Smooth muscle cell (in vitro differentiated cells): ENCODE results near the gene RIC8B. TPM values are rescaled to one million over a fixed set of nuclear protein-coding genes. Genes with fewer than 3 reads are reported as not detected.

Experiments used
- DNase-seq: peaks from one replicate; lab custom pipeline; 2025; ENCODE audit not compliant: unreplicated experiment; lab: John Stamatoyannopoulos, UW
- H2AFZ ChIP-seq: fragments of 200-600 bp; sonication (generic); 2 replicates; pipeline ENCODE4 v1.6.0; 2016; ENCODE audit warnings: antibody characterized with exemption, low read depth, mild to moderate bottlenecking
- H3F3A ChIP-seq: fragments of 200-600 bp; sonication (generic); 2 replicates; pipeline ENCODE4 v1.6.0; 2017; ENCODE audit warnings: antibody characterized with exemption, low read depth
- H3K27ac ChIP-seq: fragments of 200-600 bp; sonication (generic); 2 replicates; pipeline ENCODE4 v1.5.1; 2016; ENCODE audit warnings: low read depth, mild to moderate bottlenecking
- H3K27me3 ChIP-seq: fragments of 200-600 bp; sonication (generic); 2 replicates; pipeline ENCODE4 v1.6.1; 2016; ENCODE audit warnings: low read depth, mild to moderate bottlenecking
- H3K36me3 ChIP-seq: fragments of 200-600 bp; sonication (generic); 2 replicates; pipeline ENCODE4 v1.5.1; 2016; ENCODE audit warnings: low read depth
- H3K4me1 ChIP-seq: fragments of 200-600 bp; sonication (generic); 2 replicates; pipeline ENCODE4 v1.5.1; 2016; ENCODE audit warnings: low read depth
- H3K4me2 ChIP-seq: fragments of 200-600 bp; sonication (generic); 2 replicates; pipeline ENCODE4 v1.6.0; 2016; ENCODE audit warnings: mild to moderate bottlenecking
- H3K4me3 ChIP-seq: fragments of 200-600 bp; sonication (generic); 2 replicates; pipeline ENCODE4 v1.5.1; 2016; ENCODE audit warnings: mild to moderate bottlenecking
- H3K79me2 ChIP-seq: fragments of 200-600 bp; sonication (generic); 2 replicates; pipeline ENCODE4 v1.6.0; 2016; ENCODE audit warnings: low read depth, mild to moderate bottlenecking
- H3K9ac ChIP-seq: fragments of 200-600 bp; sonication (generic); 2 replicates; pipeline ENCODE4 v1.6.0; 2016; ENCODE audit warnings: low read depth
- H3K9me3 ChIP-seq: fragments of 200-600 bp; sonication (generic); replicated peaks from 2 replicates; pipeline ENCODE4 v1.5.1; 2016; ENCODE audit warnings: low read depth
- H4K20me1 ChIP-seq: fragments of 200-600 bp; sonication (generic); 2 replicates; pipeline ENCODE4 v1.6.0; 2016; ENCODE audit warnings: low read depth
- CTCF ChIP-seq: fragments of 200-600 bp; sonication (generic); IDR thresholded peaks from 2 replicates; pipeline ENCODE4 v1.5.1; 2017; ENCODE audit warnings: borderline replicate concordance, mild to moderate bottlenecking, antibody characterized with exemption; ENCODE audit not compliant: insufficient read depth, poor library complexity, severe bottlenecking
- WGBS: methylation state at CpG from one replicate; pipeline ENCODE4 v1.1.7; 2016; ENCODE audit warnings: low lambda C conversion rate; 5-methylcytosine and 5-hydroxymethylcytosine counted together
- polyA plus RNA-seq: library from polyadenylated mRNA; unstranded; fragments of >200 nt; fragmentation: Nextera tagmentation; extraction: Ambion mirVana; gene quantifications from 2 replicates; pipeline ENCODE4 v1.2.1, GENCODE V29; 2016
- total RNA-seq: library from RNA; depleted of rRNA; stranded (reverse); fragments of >200 nt; gene quantifications from 2 replicates; pipeline ENCODE4 v1.2.3, GENCODE V29; 2014

The RIC8B gene
- total and polyA plus RNA-seq, 2 experiments from 2014 or later, result 7.3 to 11.7 TPM

- no peak for TF ChIP-seq CTCF
- Histone ChIP-seq H3K9me3 (no peaks in the 10 kb centered on the region), H3K79me2 (no peaks in the 10 kb centered on the region), H4K20me1 (no peaks in the 10 kb centered on the region), H3F3A (no peaks in the 10 kb centered on the region), H3K27ac (no peak overlapping the region), H3K9ac (no peak overlapping the region), H3K4me1 (peaks cover 13% of the 10 kb centered on the region), H3K4me3 (no peak overlapping the region), H3K4me2 (no peak overlapping the region), H3K27me3 (no peaks in the 10 kb centered on the region), H2AFZ (no peak overlapping the region), H3K36me3 (no peaks in the 10 kb centered on the region)
- WGBS, result 84% methylated on average over 2 of the region's 2 CpGs
- DNase-seq, result no peak
Measured at GRCh38 chr12:106886932-106887331, 112.5 kb downstream of the RIC8B start.

DNA sequence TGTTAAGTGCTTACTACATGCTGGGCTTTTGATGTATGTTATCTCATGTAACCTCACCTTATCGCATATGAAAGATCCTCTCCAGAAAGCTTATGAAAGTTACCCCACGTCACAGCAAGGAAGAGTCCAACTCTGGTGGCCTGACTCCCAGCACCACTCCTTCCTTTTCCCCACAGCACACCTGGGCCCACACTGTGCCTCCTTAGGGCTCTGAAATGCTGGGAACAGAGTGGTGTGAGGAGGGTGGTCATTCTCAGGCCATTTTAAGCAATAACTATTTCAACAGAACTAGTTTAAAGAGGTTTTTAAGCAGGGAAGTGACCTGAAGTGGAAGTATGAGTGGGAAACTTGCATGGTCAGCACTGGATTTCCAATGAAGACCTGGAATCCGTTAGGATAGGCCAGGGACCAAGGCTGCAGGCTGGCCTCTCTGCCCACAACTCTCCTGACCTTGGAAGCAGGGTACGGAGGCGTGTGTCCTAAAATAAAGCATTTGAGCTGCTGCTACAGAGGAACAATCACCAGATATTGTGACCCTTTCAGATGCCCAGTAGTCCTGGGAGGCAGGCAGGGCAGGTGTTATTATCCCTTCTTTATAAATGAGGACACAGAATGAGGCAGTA, 114.0 kb downstream of the RIC8B start:
- Histone ChIP-seq H4K20me1 (no peaks in the 10 kb centered on the region), H3K27ac (no peak overlapping the region), H3K27me3 (no peaks in the 10 kb centered on the region), H3F3A (no peaks in the 10 kb centered on the region), H2AFZ (no peak overlapping the region), H3K4me1 (peaks cover 13% of the 10 kb centered on the region), H3K4me3 (no peak overlapping the region), H3K4me2 (no peak overlapping the region), H3K9ac (no peak overlapping the region), H3K9me3 (no peaks in the 10 kb centered on the region), H3K79me2 (no peaks in the 10 kb centered on the region), H3K36me3 (no peaks in the 10 kb centered on the region)
- no peak for DNase-seq
- 93% methylated on average over 5 of the region's 5 CpGs for WGBS
- no peak for TF ChIP-seq CTCF

DNA sequence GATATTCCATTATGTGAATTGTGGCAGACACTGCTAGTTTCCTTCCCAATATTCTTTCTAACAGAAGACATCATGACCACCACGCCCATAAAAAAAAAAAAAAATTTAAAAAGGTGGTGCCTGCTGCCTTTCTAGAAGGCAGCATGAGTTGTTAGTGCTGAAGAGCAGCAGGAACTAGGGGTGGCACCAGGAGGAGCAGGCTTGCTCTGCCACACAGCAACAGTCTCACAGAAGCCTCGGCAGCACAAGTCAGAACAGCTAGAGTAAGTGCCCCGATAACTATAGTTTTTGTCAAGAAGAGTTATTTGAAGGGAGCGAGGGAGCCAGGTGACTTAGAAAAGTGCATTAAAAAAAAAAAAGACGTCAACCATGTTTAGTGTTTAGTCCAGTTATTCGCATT, 114.8 kb downstream of the RIC8B start:
- Histone ChIP-seq H3K9ac (no peak overlapping the region), H3K79me2 (no peaks in the 10 kb centered on the region), H3K4me3 (no peak overlapping the region), H2AFZ (no peak overlapping the region), H3K27ac (no peak overlapping the region), H3K27me3 (no peaks in the 10 kb centered on the region), H3K4me2 (no peak overlapping the region), H3K36me3 (no peaks in the 10 kb centered on the region), H3F3A (no peaks in the 10 kb centered on the region), H3K4me1 (peaks cover 13% of the 10 kb centered on the region), H4K20me1 (no peaks in the 10 kb centered on the region), H3K9me3 (no peaks in the 10 kb centered on the region)
- DNase-seq, result no peak
- 96% methylated on average over 6 of the region's 6 CpGs for WGBS
- TF ChIP-seq CTCF, result no peak
